Lower leg skin (tissue), 3 donors: ENCODE measurements around the gene COL13A1.

ENCODE experiments used
- CTCF ChIP-seq, 3 donors: fragments of 450-650 bp; IDR thresholded peaks; one replicate each; pipeline ENCODE4 v1.5.1; 2016; ENCODE audit warnings: antibody characterized with exemption in 3 of 3, mild to moderate bottlenecking in 3 of 3, moderate library complexity in 2 of 3
- POLR2A ChIP-seq, 2 donors: fragments of 450-650 bp; IDR thresholded peaks; one replicate each; pipeline ENCODE4 v1.6.1; 2016 to 2017; ENCODE audit warnings: antibody characterized with exemption in 2 of 2, mild to moderate bottlenecking in 1 of 2, moderate library complexity in 1 of 2

GRCh38 chr10:69894156-69894555, 92.5 kb downstream of the COL13A1 start:
- no peak for TF ChIP-seq CTCF (IDR thresholded peaks at IDR 0.05)
- TF ChIP-seq POLR2A (IDR thresholded peaks at IDR 0.05), result no peak
